ENCODE measurements around the gene DNER.

DNA sequence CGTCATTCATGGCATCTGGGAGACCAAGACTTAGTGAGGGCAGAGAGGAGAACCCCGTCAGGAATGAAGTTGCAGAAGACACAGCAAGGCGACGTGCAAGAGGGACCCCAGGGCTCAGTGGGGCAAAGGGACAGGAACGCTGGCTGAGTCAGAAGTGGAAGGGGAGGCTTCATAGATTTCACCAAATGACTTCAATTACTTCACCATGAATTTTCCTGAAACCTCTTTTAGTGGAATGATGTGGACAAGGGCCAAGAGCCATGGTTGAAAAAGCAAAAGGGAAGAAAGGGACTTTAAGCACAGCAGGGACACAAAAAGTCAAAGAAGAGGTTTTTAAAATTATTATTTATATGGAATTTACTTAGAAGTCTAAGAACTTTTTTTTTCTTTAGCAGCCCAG, 301.7 kb downstream of the DNER start:
- TF ChIP-seq EZH2phosphoT487 (IDR thresholded peaks at IDR 0.05; ENCODE audit: low read depth) = no peak
- TF ChIP-seq, protein P1, sequence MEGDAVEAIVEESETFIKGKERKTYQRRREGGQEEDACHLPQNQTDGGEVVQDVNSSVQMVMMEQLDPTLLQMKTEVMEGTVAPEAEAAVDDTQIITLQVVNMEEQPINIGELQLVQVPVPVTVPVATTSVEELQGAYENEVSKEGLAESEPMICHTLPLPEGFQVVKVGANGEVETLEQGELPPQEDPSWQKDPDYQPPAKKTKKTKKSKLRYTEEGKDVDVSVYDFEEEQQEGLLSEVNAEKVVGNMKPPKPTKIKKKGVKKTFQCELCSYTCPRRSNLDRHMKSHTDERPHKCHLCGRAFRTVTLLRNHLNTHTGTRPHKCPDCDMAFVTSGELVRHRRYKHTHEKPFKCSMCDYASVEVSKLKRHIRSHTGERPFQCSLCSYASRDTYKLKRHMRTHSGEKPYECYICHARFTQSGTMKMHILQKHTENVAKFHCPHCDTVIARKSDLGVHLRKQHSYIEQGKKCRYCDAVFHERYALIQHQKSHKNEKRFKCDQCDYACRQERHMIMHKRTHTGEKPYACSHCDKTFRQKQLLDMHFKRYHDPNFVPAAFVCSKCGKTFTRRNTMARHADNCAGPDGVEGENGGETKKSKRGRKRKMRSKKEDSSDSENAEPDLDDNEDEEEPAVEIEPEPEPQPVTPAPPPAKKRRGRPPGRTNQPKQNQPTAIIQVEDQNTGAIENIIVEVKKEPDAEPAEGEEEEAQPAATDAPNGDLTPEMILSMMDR (IDR thresholded peaks at IDR 0.05; ENCODE audit: low read depth, low read length) = no peak

All from OCI-LY3 (cell line).